B cell (primary cell): ENCODE data around the gene SDHAF4. TPM values are rescaled to one million over a fixed set of nuclear protein-coding genes. Genes with fewer than 3 reads are reported as not detected.

Experiments used
- ATAC-seq: fragments of 200-7000 bp; cut with Tn5 transposase; one replicate; pipeline ENCODE4 v1.10.0; 2021; ENCODE audit warnings: low read depth, mild to moderate bottlenecking, moderate number of reproducible peaks, moderate library complexity
- CTCF ChIA-PET: fragments of 350-600 bp; sonication (Branson Sonifier 250); formaldehyde crosslinking; loops from one replicate; lab custom pipeline; 2021; ENCODE audit warnings: antibody characterized with exemption, inconsistent platforms; lab: Charles Lee
- POLR2A ChIA-PET: fragments of 350-600 bp; sonication (Branson Sonifier 250); formaldehyde crosslinking; loops from one replicate; lab custom pipeline; 2021; ENCODE audit warnings: antibody characterized with exemption; lab: Charles Lee
- DNase-seq: peaks from one replicate; pipeline ENCODE4 v3.0.0; 2013
- H2AFZ ChIP-seq: 2 replicates; pipeline ENCODE4 v1.6.1; 2012; ENCODE audit warnings: mild to moderate bottlenecking, low read depth, low read length; ENCODE audit not compliant: insufficient read depth, poor library complexity, severe bottlenecking
- H3K27ac ChIP-seq, 2 donors: 1 replicate in 1 of 2; 2 replicates in 1 of 2; pipeline ENCODE4 v1.5.1; 2012 to 2013; ENCODE audit warnings: low read length in 2 of 2, mild to moderate bottlenecking in 2 of 2, moderate library complexity in 1 of 2
- H3K27me3 ChIP-seq, 4 experiments: fragments of 200-600 bp in 1 of 4; sonication (generic) in 1 of 4; replicated peaks in 1 of 4; 1 replicate in 2 of 4; 2 replicates in 2 of 4; pipeline versions ENCODE4 v1.6.1 to v1.7.0; 2013 to 2016; ENCODE audit warnings: low read length in 3 of 4, mild to moderate bottlenecking in 2 of 4, mixed read lengths in 1 of 4, moderate library complexity in 1 of 4; ENCODE audit not compliant: insufficient read depth in 4 of 4, control insufficient read depth in 3 of 4; ENCODE audit errors: control extremely low read depth in 1 of 4
- H3K36me3 ChIP-seq, 2 experiments: replicated peaks in 1 of 2; 1 replicate in 1 of 2; 2 replicates in 1 of 2; pipeline versions ENCODE4 v1.6.1 to v1.7.1; 2013; ENCODE audit warnings: low read length in 1 of 2; ENCODE audit not compliant: insufficient read depth in 2 of 2, control insufficient read depth in 1 of 2; ENCODE audit errors: control extremely low read depth in 1 of 2, extremely low read depth in 1 of 2
- H3K4me1 ChIP-seq, 2 donors: fragments of 200-600 bp in 1 of 2; sonication (generic) in 1 of 2; 1 replicate in 1 of 2; 2 replicates in 1 of 2; pipeline versions ENCODE4 v1.5.1 to v1.6.1; 2013 to 2017; ENCODE audit warnings: low read length in 2 of 2; ENCODE audit not compliant: control insufficient read depth in 2 of 2, insufficient read depth in 2 of 2
- H3K4me2 ChIP-seq: replicated peaks from 2 replicates; pipeline ENCODE3; 2012; ENCODE audit warnings: mild to moderate bottlenecking, low read depth, low read length; ENCODE audit not compliant: poor library complexity, severe bottlenecking
- H3K4me3 ChIP-seq, 5 experiments: fragments of 200-600 bp in 1 of 5; sonication (generic) in 1 of 5; 1 replicate in 3 of 5; 2 replicates in 2 of 5; pipeline versions ENCODE4 v1.5.1 to v1.7.0; 2011 to 2016; ENCODE audit warnings: low read length in 4 of 5, mild to moderate bottlenecking in 4 of 5, low read depth in 2 of 5, control low read depth in 1 of 5, moderate library complexity in 1 of 5; ENCODE audit not compliant: insufficient read depth in 1 of 5; ENCODE audit errors: control extremely low read depth in 1 of 5, extremely low read depth in 1 of 5
- H3K79me2 ChIP-seq: fragments of 200-600 bp; sonication (generic); one replicate; pipeline ENCODE4 v1.6.0; 2016; ENCODE audit warnings: low read length; ENCODE audit not compliant: control insufficient read depth, insufficient read depth
- H3K9ac ChIP-seq: fragments of 200-600 bp; sonication (generic); 2 replicates; pipeline ENCODE4 v1.6.1; 2017; ENCODE audit warnings: mild to moderate bottlenecking, low read length, moderate library complexity
- H3K9me3 ChIP-seq, 3 donors: one replicate each; pipeline versions ENCODE4 v1.6.1 to v1.7.1; 2013; ENCODE audit warnings: low read length in 2 of 3; ENCODE audit not compliant: control insufficient read depth in 2 of 3, insufficient read depth in 1 of 3; ENCODE audit errors: control extremely low read depth in 1 of 3
- H4K20me1 ChIP-seq: 2 replicates; pipeline ENCODE4 v1.6.0; 2012; ENCODE audit warnings: mild to moderate bottlenecking, low read length; ENCODE audit not compliant: insufficient read depth, control insufficient read depth, poor library complexity, severe bottlenecking
- H3K27ac Mint-ChIP-seq: one replicate; pipeline ENCODE4 v1.8.0; 2021; ENCODE audit warnings: mixed read lengths
- H3K27me3 Mint-ChIP-seq: one replicate; pipeline ENCODE4 v1.8.0; 2021; ENCODE audit warnings: mixed read lengths
- H3K4me1 Mint-ChIP-seq: one replicate; pipeline ENCODE4 v1.8.0; 2021; ENCODE audit warnings: mixed read lengths
- H3K4me3 Mint-ChIP-seq: one replicate; pipeline ENCODE4 v1.8.0; 2021; ENCODE audit warnings: mixed read lengths
- H3K9me3 Mint-ChIP-seq: one replicate; pipeline ENCODE4 v1.8.0; 2022; ENCODE audit warnings: mixed read lengths; ENCODE audit not compliant: insufficient read depth
- CTCF ChIP-seq: fragments of 200-600 bp; IDR thresholded peaks from one replicate; pipeline ENCODE4 v1.8.0; 2022; ENCODE audit warnings: antibody characterized with exemption, mild to moderate bottlenecking
- EZH2 ChIP-seq: IDR thresholded peaks from 2 replicates; pipeline ENCODE4 v1.6.1; 2012; ENCODE audit warnings: borderline replicate concordance, low read depth, mild to moderate bottlenecking, moderate library complexity, low read length; ENCODE audit not compliant: insufficient read depth, poor library complexity, severe bottlenecking
- WGBS: methylation state at CpG from one replicate; pipeline ENCODE4 v1.1.5; 2013; ENCODE audit warnings: missing lambda C conversion rate; ENCODE audit not compliant: insufficient coverage; 5-methylcytosine and 5-hydroxymethylcytosine counted together
- intact Hi-C: fragments of 100-400 bp; cut with micrococcal nuclease; formaldehyde crosslinking; loops from one replicate; pipeline ENCODE4 v1.10.0; 2022
- polyA plus RNA-seq: library from polyadenylated mRNA; depleted of rRNA; stranded (reverse); fragments of >200 nt; gene quantifications from 2 replicates; pipeline ENCODE4 v1.2.3, GENCODE V29; 2012
- total RNA-seq, 2 donors: library from RNA; stranded (reverse); fragments of 120-200 nt in 1 of 2; gene quantifications; 1 replicate in 1 of 2; 2 replicates in 1 of 2; pipeline versions ENCODE4 v1.2.3 to v1.2.4, GENCODE V29; 2013 to 2022

Gene SDHAF4
- total and polyA plus RNA-seq, 2 donors (not counting 1 experiment from before 2014, with no cell fraction given): 3.8 to 15.4 TPM

DNA sequence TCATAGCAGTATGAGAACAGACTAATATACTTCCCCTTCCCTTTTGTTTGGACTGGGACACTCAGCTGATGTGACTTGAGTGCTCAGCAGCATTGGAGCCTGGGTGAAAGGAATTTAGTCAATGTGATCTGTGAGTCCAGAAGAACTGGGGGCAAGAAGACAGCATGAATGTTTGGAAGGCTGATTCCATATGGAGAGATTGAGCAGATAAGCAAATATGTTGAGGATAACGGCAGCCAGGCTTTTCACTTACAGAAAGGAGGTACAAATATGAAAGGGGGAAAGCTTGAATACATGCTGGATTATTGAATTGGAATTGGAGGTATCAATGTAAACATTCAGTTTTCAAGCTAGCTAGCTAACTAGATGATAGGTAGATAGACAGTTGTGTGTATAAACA lies 63.2 kb downstream of the SDHAF4 start:
- no peaks in the 10 kb centered on the region for H3K9me3 Mint-ChIP-seq
- Histone ChIP-seq H3K9ac (no peak overlapping the region), H3K4me2 (no peak overlapping the region), H3K79me2 (no peaks in the 10 kb centered on the region), H3K36me3 (no peaks in the 10 kb centered on the region), H2AFZ (no peak overlapping the region), H3K27ac (no peak overlapping the region), H3K4me3 (no peak overlapping the region), H3K9me3 (peaks cover 0 to 8% (median 0%) of the 10 kb centered on the region in 3 donors), H3K4me1 (no peaks in the 10 kb centered on the region), H4K20me1 (no peaks in the 10 kb centered on the region), H3K27me3 (no peaks in the 10 kb centered on the region)
- H3K4me3 Mint-ChIP-seq: no peak overlapping the region
- no peak for TF ChIP-seq EZH2
- TF ChIP-seq CTCF: no peak
- intact Hi-C loops: no loop called here
- no peak for DNase-seq
- H3K27ac Mint-ChIP-seq: no peak overlapping the region
- CTCF ChIA-PET: interaction anchor here (1.2 kb wide), 1 partner anchor 11 kb away, joined by 3 read pairs; no protein-coding TSS in a partner anchor
- no peaks in the 10 kb centered on the region for H3K4me1 Mint-ChIP-seq
- peaks cover 14% of the 10 kb centered on the region for H3K27me3 Mint-ChIP-seq
- 88% methylated on average over 1 of the region's 1 CpG for WGBS
- no peak for ATAC-seq
- POLR2A ChIA-PET: no interaction called here

- Histone ChIP-seq H3K4me3 (no peak overlapping the region), H3K27me3 (no peaks in the 10 kb centered on the region), H3K79me2 (no peaks in the 10 kb centered on the region), H4K20me1 (no peaks in the 10 kb centered on the region), H3K27ac (no peak overlapping the region), H2AFZ (no peak overlapping the region), H3K36me3 (no peaks in the 10 kb centered on the region), H3K4me1 (no peaks in the 10 kb centered on the region), H3K4me2 (no peak overlapping the region), H3K9ac (no peak overlapping the region), H3K9me3 (no peaks in the 10 kb centered on the region)
- Mint-ChIP-seq H3K27me3 (peaks cover 14% of the 10 kb centered on the region), H3K4me3 (no peak overlapping the region), H3K4me1 (no peaks in the 10 kb centered on the region), H3K27ac (no peak overlapping the region), H3K9me3 (no peaks in the 10 kb centered on the region)
- ATAC-seq (no peak), DNase-seq (no peak)
- WGBS: 50% methylated on average over 2 of the region's 2 CpGs
- POLR2A ChIA-PET: no interaction called here
- TF ChIP-seq EZH2 (no peak), CTCF (no peak)
- CTCF ChIA-PET: no interaction called here
- intact Hi-C loops: no loop called here
These were observed 67.1 kb downstream of the SDHAF4 start for GRCh38 chr6:70633870-70634269.
